Gastrocnemius medialis (tissue), 4 donors: Measurements from ENCODE around the gene ISCA2. TPM values are rescaled to one million over a fixed set of nuclear protein-coding genes. Genes with fewer than 3 reads are reported as not detected.
"Not testable (repeated sequence)": the region's sequence is repeated elsewhere in the genome, so short reads cannot be mapped to it uniquely, and the experiment has no call there.

Experiments used
- ATAC-seq, 2 donors: fragments of 150-250 bp; one replicate each; pipeline ENCODE4 v1.9.1; 2016
- DNase-seq, 2 donors: peaks; one replicate each; pipeline ENCODE4 v3.0.0-alpha.2; 2019
- H3K27ac ChIP-seq, 4 donors: fragments of 200-600 bp; sonication (generic); 1 replicate in 1 of 4; 2 replicates in 3 of 4; pipeline ENCODE4 v1.5.1; 2016 to 2018; ENCODE audit warnings: mild to moderate bottlenecking in 2 of 4, moderate library complexity in 1 of 4
- H3K27me3 ChIP-seq, 3 donors: fragments of 200-600 bp; sonication (generic) in 2 of 3; 1 replicate in 1 of 3; 2 replicates in 2 of 3; pipeline versions ENCODE4 v1.5.1 to v1.6.0; 2016 to 2019; ENCODE audit warnings: mild to moderate bottlenecking in 1 of 3, moderate library complexity in 1 of 3
- H3K36me3 ChIP-seq, 2 donors: fragments of 200-600 bp; sonication (generic) in 1 of 2; one replicate each; pipeline ENCODE4 v1.5.1; 2017 to 2018
- H3K4me1 ChIP-seq, 2 donors: fragments of 200-600 bp; sonication (generic) in 1 of 2; one replicate each; pipeline ENCODE4 v1.5.1; 2016 to 2017; ENCODE audit warnings: mild to moderate bottlenecking in 2 of 2
- H3K4me3 ChIP-seq, 4 donors: fragments of 200-600 bp; sonication (generic) in 3 of 4; 1 replicate in 1 of 4; 2 replicates in 3 of 4; pipeline ENCODE4 v1.5.1; 2016 to 2019; ENCODE audit warnings: mild to moderate bottlenecking in 2 of 4
- H3K9me3 ChIP-seq, 3 donors: fragments of 200-600 bp; sonication (generic) in 2 of 3; 1 replicate in 1 of 3; 2 replicates in 2 of 3; pipeline ENCODE4 v1.5.1; 2016 to 2019
- CTCF ChIP-seq, 5 experiments: fragments of 450-650 bp in 3 of 5; fragments of 200-600 bp in 2 of 5; sonication (generic) in 2 of 5; IDR thresholded peaks in 4 of 5; conservative IDR thresholded peaks in 1 of 5; 1 replicate in 4 of 5; 2 replicates in 1 of 5; pipeline ENCODE4 v1.5.1; 2016 to 2019; ENCODE audit warnings: antibody characterized with exemption in 5 of 5, mild to moderate bottlenecking in 3 of 5, moderate library complexity in 3 of 5
- POLR2A ChIP-seq, 2 donors: fragments of 450-650 bp; IDR thresholded peaks; one replicate each; pipeline ENCODE4 v1.6.1; 2017; ENCODE audit warnings: antibody characterized with exemption in 2 of 2, mild to moderate bottlenecking in 2 of 2, moderate library complexity in 2 of 2
- in situ Hi-C, 4 donors: fragments of 200-750 bp; cut with MboI; loops; one replicate each; pipeline versions ENCODE4 v1.15.0 to v1.8.0; 2017; ENCODE audit warnings: low sequenced_read_pairs in 4 of 4
- intact Hi-C: fragments of 100-400 bp; cut with DNase I; formaldehyde crosslinking; loops from one replicate; pipeline ENCODE4 v1.15.1; 2023; ENCODE audit warnings: low total_unique reads
- total RNA-seq, 4 donors: library from RNA; depleted of rRNA; stranded (reverse); fragments of >200 nt; gene quantifications; one replicate each; pipeline versions ENCODE4 v1.1.0 to v1.2.3, GENCODE V29; 2016

ISCA2 gene
- total RNA-seq: 10 to 100 TPM in 3 of 4 donors, 1 to 10 TPM in 1; 9.9 to 11.6 (median 11.4) TPM

GRCh38 chr14:74493343-74494261, at the start of gene ISCA2:
TSS of gene ISCA2 (plus strand) at chr14:74493765. CDS start at chr14:74493775, 10 bp downstream.
- Histone ChIP-seq H3K27ac (peak within 1 kb of the TSS; percentile 95 to 98 (median 96)), H3K27me3 (no peaks in the 10 kb centered on the region), H3K9me3 (no peaks in the 10 kb centered on the region), H3K36me3 (peaks cover 0 to 14% of the 10 kb centered on the region in 2 donors), H3K4me3 (peak within 1 kb of the TSS; percentile 91 to 97 (median 94)), H3K4me1 (peaks cover 22 to 24% of the 10 kb centered on the region in 2 donors)
- peak; percentile 94 to 95 for ATAC-seq
- intact Hi-C loops (loop anchor here (2.0 to 5.0 kb wide), 5 partner anchors 55 to 476 kb away; partner anchors contain the start of genes ALDH6A1, AREL1, BBOF1 and ENTPD5), in situ Hi-C loops (loop anchor here in 1 of 4 donors (10.0 kb wide), 1 partner anchor 111 kb away; no protein-coding TSS in a partner anchor)
- DNase-seq: peak; percentile 100
- TF ChIP-seq POLR2A (IDR thresholded peaks at IDR 0.05) (peak; percentile 40 to 57), CTCF (IDR thresholded peaks at IDR 0.05 in 4 of 5, conservative IDR thresholded peaks at IDR 0.05 in 1 of 5) (no peak)

- no peaks in the 10 kb centered on the region for H3K4me1 ChIP-seq
- H3K27ac ChIP-seq: no peak overlapping the region
- DNase-seq (no peak), ATAC-seq (no peak)
- H3K36me3 ChIP-seq: no peaks in the 10 kb centered on the region
- no peak overlapping the region for H3K4me3 ChIP-seq
- TF ChIP-seq CTCF (IDR thresholded peaks at IDR 0.05 in 4 of 5, conservative IDR thresholded peaks at IDR 0.05 in 1 of 5) (no peak), POLR2A (IDR thresholded peaks at IDR 0.05) (no peak)
- intact Hi-C loops: no loop called here
- H3K27me3 ChIP-seq: no peaks in the 10 kb centered on the region
- no peaks in the 10 kb centered on the region for H3K9me3 ChIP-seq
- in situ Hi-C loops: no loop called here
Observed at GRCh38 chr14:74444866-74445265, 48.7 kb upstream of the ISCA2 start.

- ATAC-seq, H3K4me3 ChIP-seq, in situ Hi-C loops, H3K4me1 ChIP-seq, intact Hi-C loops, H3K27ac ChIP-seq, H3K27me3 ChIP-seq, DNase-seq, H3K36me3 ChIP-seq, H3K9me3 ChIP-seq: not testable (repeated sequence)
Observed at GRCh38 chr14:74454397-74454796, 39.2 kb upstream of the ISCA2 start.

GRCh38 chr14:74456684-74457564, 36.6 kb upstream of the ISCA2 start:
- no peaks in the 10 kb centered on the region for H3K4me1 ChIP-seq
- ATAC-seq: no peak
- no peaks in the 10 kb centered on the region for H3K27me3 ChIP-seq
- H3K4me3 ChIP-seq: no peak overlapping the region
- no peaks in the 10 kb centered on the region for H3K9me3 ChIP-seq
- intact Hi-C loops (no loop called here), in situ Hi-C loops (no loop called here)
- H3K36me3 ChIP-seq: no peaks in the 10 kb centered on the region
- H3K27ac ChIP-seq: no peak overlapping the region
- DNase-seq: no peak
- no peak for TF ChIP-seq CTCF (IDR thresholded peaks at IDR 0.05 in 4 of 5, conservative IDR thresholded peaks at IDR 0.05 in 1 of 5)

GRCh38 chr14:74457565-74457895, 36.0 kb upstream of the ISCA2 start:
- no peak for ATAC-seq
- H3K27ac ChIP-seq: no peak overlapping the region
- H3K36me3 ChIP-seq: no peaks in the 10 kb centered on the region
- intact Hi-C loops: no loop called here
- H3K4me1 ChIP-seq: no peaks in the 10 kb centered on the region
- no peaks in the 10 kb centered on the region for H3K9me3 ChIP-seq
- in situ Hi-C loops: no loop called here
- H3K4me3 ChIP-seq: no peak overlapping the region
- no peak for DNase-seq
- TF ChIP-seq POLR2A (IDR thresholded peaks at IDR 0.05) (no peak), CTCF (IDR thresholded peaks at IDR 0.05 in 4 of 5, conservative IDR thresholded peaks at IDR 0.05 in 1 of 5) (no peak)
- H3K27me3 ChIP-seq: no peaks in the 10 kb centered on the region
